ENCODE results near the gene DNAH17. TPM values are rescaled to one million over a fixed set of nuclear protein-coding genes. Genes with fewer than 3 reads are reported as not detected.

Gene DNAH17
- total RNA-seq, 1 donor from 2014 or later: under 0.01 TPM

GRCh38 chr17:78374631-78375274 is 202.4 kb downstream of the DNAH17 start:
- no peak for TF ChIP-seq CTCF (IDR thresholded peaks at IDR 0.05; ENCODE audit: insufficient read depth, low read length, severe bottlenecking)
- peak; percentile 72 for DNase-seq (ENCODE audit: low read depth)
- H3K4me3 ChIP-seq (ENCODE audit: low read depth, low read length): no peak overlapping the region
- H3K27me3 ChIP-seq (ENCODE audit: control insufficient read depth, insufficient read depth, low read length): no peaks in the 10 kb centered on the region
- FAIRE-seq: no peak
- H3K36me3 ChIP-seq (ENCODE audit: control insufficient read depth, insufficient read depth, low read length): no peaks in the 10 kb centered on the region

- FAIRE-seq (no peak), DNase-seq (ENCODE audit: low read depth) (peak; percentile 47)
- TF ChIP-seq CTCF (IDR thresholded peaks at IDR 0.05; ENCODE audit: insufficient read depth, low read length, severe bottlenecking): no peak
- H3K4me3 ChIP-seq (ENCODE audit: low read depth, low read length): no peak overlapping the region
- no peaks in the 10 kb centered on the region for H3K36me3 ChIP-seq (ENCODE audit: control insufficient read depth, insufficient read depth, low read length)
- no peaks in the 10 kb centered on the region for H3K27me3 ChIP-seq (ENCODE audit: control insufficient read depth, insufficient read depth, low read length)
Measured at GRCh38 chr17:78374189-78374588, 203.0 kb downstream of the DNAH17 start.

Other genes with a start within 250 kb of the DNAH17 start
- 10.0 and 13.7 TPM in 2 replicates for gene SOCS3, start 217.3 kb downstream of the DNAH17 start, total RNA-seq
- 22.5 and 25.8 TPM in 2 replicates for gene PGS1, start 198.7 kb downstream of the DNAH17 start, total RNA-seq
- gene CYTH1, start 204.9 kb upstream of the DNAH17 start, total RNA-seq: 35.5 and 44.8 TPM in 2 replicates

Data from bronchial epithelial cell (primary cell).